Hematopoietic multipotent progenitor cell treated with erythropoietin and hydrocortisone succinate and interleukin-3 and kit ligand, for 17 days (in vitro differentiated cells): ENCODE results near the gene ZNHIT2.

Source experiments
- DNase-seq: peaks from one replicate; pipeline ENCODE4 v3.0.0-alpha.2; 2015; ENCODE audit warnings: low spot score

ZNHIT2 gene

GRCh38 chr11:65103476-65103875 is 14.0 kb downstream of the ZNHIT2 start:
- no peak for DNase-seq

GRCh38 chr11:65102142-65103095 is 15.1 kb downstream of the ZNHIT2 start:
- DNase-seq, result no peak

GRCh38 chr11:65100674-65101350 is 16.7 kb downstream of the ZNHIT2 start:
- no peak for DNase-seq

GRCh38 chr11:65096926-65097325 is 20.6 kb downstream of the ZNHIT2 start:
- no peak for DNase-seq

GRCh38 chr11:65095974-65096806 is 21.3 kb downstream of the ZNHIT2 start, which contains the start of gene VPS51:
Gene VPS51 (plus strand): TSS chr11:65096214. CDS start chr11:65096251, 37 bp downstream.
- DNase-seq, result peak; percentile 96

GRCh38 chr11:65095427-65095826 is 22.1 kb downstream of the ZNHIT2 start:
- DNase-seq, result no peak

- DNase-seq, result no peak
Observed at GRCh38 chr11:65090628-65091027, 26.9 kb downstream of the ZNHIT2 start.

GRCh38 chr11:65089621-65090020 is 27.9 kb downstream of the ZNHIT2 start:
- no peak for DNase-seq

GRCh38 chr11:65087827-65088226 is 29.7 kb downstream of the ZNHIT2 start:
- DNase-seq, result no peak

- no peak for DNase-seq
Observed at GRCh38 chr11:65087216-65087615, 30.3 kb downstream of the ZNHIT2 start.

GRCh38 chr11:65086809-65087208 is 30.7 kb downstream of the ZNHIT2 start:
- DNase-seq, result no peak

GRCh38 chr11:65085446-65085845 is 32.1 kb downstream of the ZNHIT2 start:
- no peak for DNase-seq

- no peak for DNase-seq
Observed at GRCh38 chr11:65084598-65085375, 32.7 kb downstream of the ZNHIT2 start.

- peak; percentile 98 for DNase-seq
Observed at GRCh38 chr11:65083834-65084597, 33.5 kb downstream of the ZNHIT2 start, which contains the start of the genes CDCA5 and ZFPL1. Gene CDCA5 (minus strand): TSS chr11:65084040. CDS start chr11:65083978, 62 bp downstream. Gene ZFPL1 (plus strand): TSS chr11:65084222. CDS start chr11:65084699, 477 bp downstream.

- no peak for DNase-seq
Observed at GRCh38 chr11:65083134-65083833, 34.2 kb downstream of the ZNHIT2 start.

- no peak for DNase-seq
Observed at GRCh38 chr11:65078786-65079342, 38.6 kb downstream of the ZNHIT2 start.

- peak; percentile 64 for DNase-seq
Observed at GRCh38 chr11:65078151-65078550, 39.4 kb downstream of the ZNHIT2 start.

- DNase-seq, result no peak
Observed at GRCh38 chr11:65077451-65077850, 40.0 kb downstream of the ZNHIT2 start.

GRCh38 chr11:65072631-65072966 is 44.9 kb downstream of the ZNHIT2 start:
- no peak for DNase-seq
